Hypothalamus (tissue), 51 donors: Measurements from ENCODE around the gene AP5Z1.

Experiments used
- DNase-seq, 51 donors: peaks; one replicate each; lab custom pipeline; 2025; lab: John Stamatoyannopoulos, UW

AP5Z1 gene

GRCh38 chr7:4765776-4766490 is 9.5 kb upstream of the AP5Z1 start:
- DNase-seq = no peak

DNA sequence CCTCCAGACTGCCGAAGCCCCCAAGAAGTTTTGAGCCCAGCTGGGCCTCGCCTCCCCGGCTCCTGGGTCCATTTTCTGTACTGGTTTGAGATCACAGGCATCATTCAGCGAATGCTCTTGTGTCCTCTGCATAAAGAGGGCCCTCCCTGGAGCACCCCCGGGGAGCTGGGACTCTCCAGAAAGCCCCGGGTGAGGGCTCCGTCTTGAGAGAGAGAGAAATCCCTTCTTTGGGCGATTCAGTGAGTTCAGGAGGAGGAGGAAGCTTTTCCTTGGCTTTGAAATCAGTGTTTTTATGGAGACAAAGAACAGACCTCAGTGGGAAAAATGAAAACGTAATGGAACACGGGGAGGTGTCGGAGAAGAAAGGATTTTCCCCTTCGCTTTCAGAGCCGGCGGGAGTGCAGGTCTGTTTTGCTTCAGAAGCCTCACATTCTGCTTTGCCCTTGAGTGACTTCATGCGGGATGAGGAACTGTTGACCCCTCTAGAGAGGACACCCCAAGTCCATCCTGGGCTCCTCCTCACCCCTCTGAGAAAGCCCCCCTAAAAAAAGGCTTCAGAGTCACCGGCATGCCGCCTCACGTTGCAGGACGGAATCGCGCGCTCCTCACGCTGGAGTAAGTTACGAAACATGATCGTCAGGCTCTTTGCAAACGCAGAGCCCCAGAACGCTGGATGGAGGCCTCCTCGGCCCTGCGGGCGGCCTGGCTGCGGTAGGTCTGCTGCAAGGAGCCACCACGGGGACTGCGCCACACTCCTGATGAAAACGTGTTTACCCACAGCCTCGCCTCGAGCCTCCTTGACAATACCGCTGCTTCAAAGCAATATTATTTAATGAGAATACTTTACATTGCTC is 8.5 kb upstream of the AP5Z1 start:
- DNase-seq = no peak

DNA sequence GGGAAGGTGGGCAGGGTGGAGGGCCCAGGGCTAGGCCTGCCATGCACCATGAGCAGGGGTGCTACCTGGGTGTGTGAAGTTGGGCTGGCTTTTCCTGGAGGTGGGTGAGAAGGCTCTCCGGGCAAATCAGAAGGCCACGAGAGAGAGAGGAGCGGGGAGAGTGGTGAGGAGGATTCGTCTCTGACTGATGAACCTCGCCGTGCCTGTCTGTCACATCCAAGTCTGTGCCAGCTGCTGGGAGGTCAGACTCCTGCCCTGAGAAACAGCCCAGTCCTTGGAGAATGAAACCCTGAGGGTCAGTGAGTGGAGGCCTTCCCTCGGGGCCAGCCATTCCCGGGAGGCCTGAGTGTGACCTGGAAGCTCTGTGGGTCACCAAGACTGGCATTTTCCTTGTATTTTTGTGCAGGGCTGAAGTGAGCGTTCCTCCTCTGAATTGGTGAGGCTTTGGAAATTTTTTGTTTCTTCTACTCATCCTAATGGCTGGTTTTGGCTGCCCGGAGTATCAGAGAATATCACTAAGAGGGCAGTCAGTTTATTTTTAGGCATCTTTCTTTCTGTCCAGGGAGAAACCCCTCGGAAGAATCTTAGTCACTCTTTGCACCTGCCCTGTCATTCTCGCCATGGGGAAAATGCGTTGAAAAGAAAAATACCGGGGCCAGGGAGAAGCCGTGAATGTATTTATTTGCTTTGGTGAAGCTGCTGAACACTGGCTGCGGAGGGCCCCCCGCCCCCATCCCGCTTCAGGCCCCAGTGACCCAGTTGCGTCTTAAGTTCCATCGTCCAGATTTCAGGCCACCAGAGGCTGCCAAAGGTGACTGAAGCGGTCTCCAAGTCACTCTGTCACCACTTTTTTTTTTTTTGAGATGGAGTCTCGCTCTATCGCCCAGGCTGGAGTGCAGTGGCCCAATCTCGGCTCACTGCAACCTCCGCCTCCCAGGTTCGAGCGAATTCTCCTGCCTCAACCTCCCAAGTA is 6.5 kb upstream of the AP5Z1 start:
- no peak for DNase-seq

DNA sequence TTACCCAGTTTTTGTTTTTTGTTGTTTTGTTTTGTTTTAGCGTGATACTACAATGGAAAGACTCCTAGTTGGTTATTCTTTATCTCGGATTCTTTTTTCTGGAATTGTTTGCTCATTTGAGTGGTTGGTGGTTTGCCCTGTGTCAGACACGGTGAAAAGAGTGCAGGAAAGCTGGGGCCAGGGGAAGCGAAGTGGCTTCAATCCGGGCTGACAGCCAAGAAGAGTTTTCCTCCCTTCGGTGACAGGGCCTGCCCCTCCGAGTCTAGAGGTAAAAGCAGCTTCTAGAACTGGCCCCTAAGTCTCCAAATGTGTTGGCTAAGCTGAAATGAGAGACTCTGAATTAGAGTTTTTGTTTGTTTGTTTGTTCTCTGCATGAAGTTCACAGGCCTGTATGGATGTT is 5.7 kb upstream of the AP5Z1 start:
- peak in 2 of 51 donors; percentile 10 to 21 for DNase-seq

- DNase-seq = no peak
Observed at GRCh38 chr7:4770886-4771285, 4.5 kb upstream of the AP5Z1 start.

DNA sequence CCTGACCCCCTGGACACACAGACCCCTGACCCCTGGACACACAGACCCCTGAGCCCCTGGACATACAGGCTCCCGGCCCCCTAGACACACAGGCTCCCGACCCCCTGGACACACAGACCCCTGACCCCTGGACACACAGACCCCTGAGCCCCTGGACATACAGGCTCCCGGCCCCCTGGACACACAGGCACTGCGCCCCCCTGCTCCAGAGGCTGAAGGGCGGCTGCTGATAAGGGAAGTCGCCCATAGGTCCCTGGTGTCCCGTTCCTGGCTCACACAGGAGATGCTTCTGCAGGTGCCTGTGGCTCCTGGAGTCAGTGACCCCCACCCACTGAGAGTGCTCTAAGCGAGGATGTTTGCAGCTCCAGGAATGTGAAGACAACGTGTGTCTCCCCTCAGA is 3.7 kb upstream of the AP5Z1 start:
- no peak for DNase-seq

GRCh38 chr7:4772306-4772705 is 3.1 kb upstream of the AP5Z1 start:
- no peak for DNase-seq

DNA sequence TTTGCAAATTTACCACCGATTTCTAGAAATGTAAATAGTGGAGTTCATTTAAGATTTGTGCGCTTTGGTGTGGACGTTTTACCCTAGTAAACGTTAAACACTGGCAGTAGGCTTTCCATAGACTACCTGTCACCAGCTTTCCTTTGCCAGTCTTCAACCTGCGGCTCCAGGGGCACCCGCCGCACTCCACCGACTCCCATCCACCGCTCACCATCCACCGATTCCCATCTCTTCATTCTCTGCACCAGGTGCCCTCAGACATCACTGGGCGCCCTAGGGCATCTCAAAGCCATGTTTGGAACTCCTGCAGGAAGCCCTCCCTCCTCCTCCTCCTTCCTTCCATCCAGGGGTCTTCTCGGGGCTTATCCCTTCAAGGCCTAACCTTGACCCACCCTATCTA is 1.4 kb upstream of the AP5Z1 start:
- no peak for DNase-seq

GRCh38 chr7:4774658-4775249 is 669 bp upstream of the AP5Z1 start:
- DNase-seq = peak in 1 of 51 donors; percentile 42

DNA sequence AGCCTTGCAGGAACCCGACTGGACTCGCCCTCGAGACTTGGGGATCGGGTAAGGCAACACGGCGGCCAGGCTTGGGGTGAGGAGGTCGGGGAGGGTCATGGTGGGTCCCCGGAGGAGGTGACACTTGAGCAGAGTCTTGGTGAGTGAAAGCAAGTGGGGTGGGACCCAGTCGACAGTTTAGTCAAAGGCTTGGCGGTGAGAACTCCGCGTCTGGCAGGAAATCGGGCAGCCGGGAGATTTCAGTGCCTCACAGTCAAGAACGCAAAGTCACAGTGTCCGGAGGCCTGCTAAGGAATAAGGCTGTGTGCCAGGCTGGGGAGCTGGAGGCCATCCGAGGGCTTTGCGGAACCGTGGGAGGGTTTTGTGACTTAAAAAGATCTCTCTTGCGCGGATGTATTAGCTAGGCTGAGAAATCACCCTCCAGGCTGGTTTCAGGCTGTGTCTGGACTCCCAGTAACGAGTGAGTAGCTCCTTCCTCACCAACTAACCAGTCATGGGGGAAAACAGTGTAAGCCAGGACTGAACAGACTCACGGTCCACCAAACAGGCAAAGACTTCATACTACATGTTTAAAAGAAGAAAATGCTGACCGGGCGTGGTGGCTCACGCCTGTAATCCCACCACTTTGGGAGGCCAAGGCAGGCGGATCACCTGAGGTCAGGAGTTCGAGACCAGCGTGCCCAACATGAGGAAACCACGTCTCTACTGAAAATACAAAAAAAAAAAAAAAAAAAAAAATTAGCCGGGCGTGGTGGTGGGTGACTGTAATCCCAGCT is 613 bp downstream of the AP5Z1 start:
- peak in 4 of 51 donors; percentile 47 to 64 (median 59) for DNase-seq

- DNase-seq = no peak
Observed at GRCh38 chr7:4779118-4779517, 3.7 kb downstream of the AP5Z1 start.

DNA sequence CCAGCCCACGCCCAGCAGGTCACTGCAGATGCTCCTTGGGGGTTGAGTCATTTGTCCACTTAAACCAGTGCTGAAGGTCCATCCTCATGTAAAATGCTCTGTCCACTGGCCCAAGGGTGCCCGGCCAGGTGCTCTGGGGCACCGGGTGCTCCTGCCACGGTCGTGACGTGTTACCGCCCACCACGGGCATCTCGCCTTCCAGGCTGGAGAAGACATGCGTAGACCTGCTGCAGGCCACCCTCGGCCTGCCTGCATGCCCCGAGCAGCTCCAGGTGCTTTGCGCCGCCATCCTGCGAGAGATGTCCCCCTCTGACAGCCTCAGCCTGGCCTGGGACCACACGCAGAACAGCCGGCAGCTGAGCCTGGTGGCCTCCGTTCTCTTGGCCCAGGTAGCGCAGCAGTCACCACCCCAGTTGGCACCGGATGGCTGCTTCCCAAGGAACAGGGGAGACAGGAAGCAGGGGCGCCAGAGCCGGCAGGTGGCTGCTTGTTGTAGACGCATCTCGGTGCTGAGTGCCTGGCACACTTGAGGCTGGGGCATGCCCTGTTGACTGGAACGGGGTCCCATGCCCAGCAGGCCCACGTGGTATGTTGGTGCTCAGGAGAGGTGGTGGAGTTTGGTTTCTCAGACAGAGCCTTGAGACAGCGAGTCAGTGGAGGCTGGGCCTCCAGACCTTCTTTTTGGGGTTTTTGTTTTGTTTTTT is 6.1 kb downstream of the AP5Z1 start:
- no peak for DNase-seq

GRCh38 chr7:4782333-4783291 is 7.2 kb downstream of the AP5Z1 start:
- DNase-seq = no peak

GRCh38 chr7:4783292-4783652 is 7.8 kb downstream of the AP5Z1 start:
- no peak for DNase-seq

- DNase-seq = no peak
Observed at GRCh38 chr7:4783762-4784351, 8.4 kb downstream of the AP5Z1 start.

- no peak for DNase-seq
Observed at GRCh38 chr7:4784799-4785198, 9.4 kb downstream of the AP5Z1 start.

- DNase-seq = no peak
Observed at GRCh38 chr7:4785371-4785770, 9.9 kb downstream of the AP5Z1 start.

- DNase-seq = no peak
Observed at GRCh38 chr7:4786015-4786414, 10.6 kb downstream of the AP5Z1 start.
